ENCODE measurements around the gene TCN2.

TCN2 gene

DNA sequence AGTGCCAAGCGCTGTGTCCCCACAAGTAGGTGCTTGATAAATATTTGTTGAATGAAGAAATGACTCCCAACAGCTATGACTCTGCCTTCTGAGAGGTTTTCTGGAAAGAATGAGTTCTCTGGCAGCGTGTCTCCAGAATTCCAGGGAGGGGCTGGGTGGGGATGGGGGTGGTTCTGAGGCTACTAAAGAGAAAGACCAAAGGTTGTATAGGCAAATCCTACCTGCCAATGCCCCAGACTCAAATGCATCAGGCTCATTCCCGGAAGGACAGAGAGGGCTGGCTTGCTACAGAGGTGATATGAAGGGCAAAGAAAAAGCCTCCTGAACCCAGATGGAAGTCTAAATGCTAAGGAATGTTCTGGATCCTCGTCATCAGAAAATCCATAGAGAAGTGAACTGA lies 58.8 kb downstream of the TCN2 start:
- TF ChIP-seq, protein P1, sequence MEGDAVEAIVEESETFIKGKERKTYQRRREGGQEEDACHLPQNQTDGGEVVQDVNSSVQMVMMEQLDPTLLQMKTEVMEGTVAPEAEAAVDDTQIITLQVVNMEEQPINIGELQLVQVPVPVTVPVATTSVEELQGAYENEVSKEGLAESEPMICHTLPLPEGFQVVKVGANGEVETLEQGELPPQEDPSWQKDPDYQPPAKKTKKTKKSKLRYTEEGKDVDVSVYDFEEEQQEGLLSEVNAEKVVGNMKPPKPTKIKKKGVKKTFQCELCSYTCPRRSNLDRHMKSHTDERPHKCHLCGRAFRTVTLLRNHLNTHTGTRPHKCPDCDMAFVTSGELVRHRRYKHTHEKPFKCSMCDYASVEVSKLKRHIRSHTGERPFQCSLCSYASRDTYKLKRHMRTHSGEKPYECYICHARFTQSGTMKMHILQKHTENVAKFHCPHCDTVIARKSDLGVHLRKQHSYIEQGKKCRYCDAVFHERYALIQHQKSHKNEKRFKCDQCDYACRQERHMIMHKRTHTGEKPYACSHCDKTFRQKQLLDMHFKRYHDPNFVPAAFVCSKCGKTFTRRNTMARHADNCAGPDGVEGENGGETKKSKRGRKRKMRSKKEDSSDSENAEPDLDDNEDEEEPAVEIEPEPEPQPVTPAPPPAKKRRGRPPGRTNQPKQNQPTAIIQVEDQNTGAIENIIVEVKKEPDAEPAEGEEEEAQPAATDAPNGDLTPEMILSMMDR (IDR thresholded peaks at IDR 0.05; ENCODE audit: low read depth, low read length) = no peak
- DNase-seq (ENCODE audit: low read depth, low spot score) = no peak
- in situ Hi-C loops (cut with HindIII; ENCODE audit: low sequenced_read_pairs) = no loop called here
- no peak overlapping the region for H3K4me3 ChIP-seq (ENCODE audit: low read depth, low read length)

DNA sequence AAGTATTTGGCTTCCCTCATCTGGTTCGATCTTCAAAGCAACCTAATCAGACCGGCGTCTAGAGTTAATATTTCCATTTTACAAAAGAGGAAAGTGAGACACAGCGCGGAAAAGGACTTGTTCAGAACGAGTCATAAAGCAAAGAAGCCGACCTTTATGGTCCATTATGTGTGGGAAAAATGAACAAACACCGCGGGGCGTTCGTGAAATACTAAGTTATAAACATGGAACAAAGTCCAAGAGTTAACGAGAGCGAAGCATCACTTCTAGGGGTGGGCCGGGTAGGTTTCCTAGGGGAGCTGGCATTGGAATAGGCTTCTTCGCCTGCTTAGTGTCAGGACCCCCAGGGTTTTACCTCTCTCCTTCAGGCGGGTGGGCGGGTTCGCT lies 60.1 kb downstream of the TCN2 start:
- in situ Hi-C loops (cut with HindIII; ENCODE audit: low sequenced_read_pairs) = no loop called here
- H3K4me3 ChIP-seq (ENCODE audit: low read depth, low read length) = peak overlapping the region; percentile 84
- TF ChIP-seq, protein P1 (IDR thresholded peaks at IDR 0.05; ENCODE audit: low read depth, low read length) = no peak
- peak; percentile 13 for DNase-seq (ENCODE audit: low read depth, low spot score)

DNA sequence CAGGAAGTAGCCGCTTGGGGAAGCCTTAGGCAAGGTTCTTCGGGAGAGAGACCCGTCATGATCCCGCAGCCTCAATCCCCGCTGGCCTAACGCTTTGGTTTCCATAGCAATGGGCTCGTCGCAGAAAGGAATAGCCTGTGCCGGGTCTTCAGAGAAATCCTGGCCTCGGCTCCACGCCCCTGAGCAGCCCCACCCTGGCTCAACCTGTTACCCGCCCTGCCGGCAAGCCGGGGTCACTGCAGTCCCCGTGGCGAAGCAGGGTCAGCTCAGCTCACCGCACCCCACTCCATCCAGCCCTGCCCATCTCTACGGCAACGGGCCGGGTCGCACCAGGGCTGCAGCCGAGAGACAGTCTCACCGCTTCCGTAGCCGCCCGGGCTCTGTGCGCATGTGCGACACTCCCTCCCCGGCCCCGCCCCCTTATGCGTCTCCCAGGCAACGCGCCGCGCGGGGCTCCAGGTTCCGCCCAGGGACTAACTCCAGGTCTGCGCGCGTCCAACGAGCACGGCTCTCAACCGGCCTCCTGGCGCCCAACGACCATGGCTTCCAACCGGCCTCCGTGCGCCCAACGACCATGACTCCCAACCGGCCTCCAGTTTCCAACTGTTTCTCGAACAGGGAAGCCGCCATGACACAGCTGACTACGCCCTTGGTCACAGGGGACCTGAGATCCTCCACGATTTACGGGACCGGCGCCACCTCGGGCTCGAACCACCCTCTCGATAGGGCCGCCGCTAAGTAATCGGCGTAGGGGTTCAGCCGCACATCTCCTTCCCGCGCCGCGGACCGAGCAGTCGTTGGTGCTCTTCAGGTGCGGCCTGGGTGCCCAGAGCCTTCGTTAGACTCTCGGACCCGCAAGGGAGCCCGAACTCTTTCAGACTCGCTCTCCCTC lies 60.8 kb downstream of the TCN2 start, which contains the start of gene DUSP18:
TSS of gene DUSP18 (minus strand) at position 382 of the 892 bp plus-strand sequence. CDS start 3,872 bp downstream, outside the sequence.
- in situ Hi-C loops (cut with HindIII; ENCODE audit: low sequenced_read_pairs) = no loop called here
- H3K4me3 ChIP-seq (ENCODE audit: low read depth, low read length) = peak within 1 kb of the TSS; percentile 84
- DNase-seq (ENCODE audit: low read depth, low spot score) = peak; percentile 91
- TF ChIP-seq, protein P1 (IDR thresholded peaks at IDR 0.05; ENCODE audit: low read depth, low read length) = peak; percentile 38

DNA sequence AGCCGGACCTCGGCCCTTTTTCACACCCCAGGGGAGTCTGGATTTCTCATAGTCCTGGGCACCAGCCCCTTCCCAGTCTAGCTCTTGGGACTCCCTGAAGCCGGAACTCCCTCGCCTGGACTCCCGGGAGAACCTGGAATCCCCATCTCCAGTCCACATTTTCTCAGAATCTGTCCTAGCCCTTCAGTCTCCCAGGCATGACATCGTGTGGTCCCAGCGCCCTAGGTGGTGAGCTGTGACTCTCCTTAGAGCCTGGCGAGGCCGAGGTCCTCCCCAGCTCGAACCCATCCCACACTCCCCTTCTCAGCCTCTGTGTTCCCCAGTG lies 61.4 kb downstream of the TCN2 start:
- H3K4me3 ChIP-seq (ENCODE audit: low read depth, low read length) = peak overlapping the region; percentile 84
- TF ChIP-seq, protein P1 (IDR thresholded peaks at IDR 0.05; ENCODE audit: low read depth, low read length) = no peak
- in situ Hi-C loops (cut with HindIII; ENCODE audit: low sequenced_read_pairs) = no loop called here
- DNase-seq (ENCODE audit: low read depth, low spot score) = no peak

DNA sequence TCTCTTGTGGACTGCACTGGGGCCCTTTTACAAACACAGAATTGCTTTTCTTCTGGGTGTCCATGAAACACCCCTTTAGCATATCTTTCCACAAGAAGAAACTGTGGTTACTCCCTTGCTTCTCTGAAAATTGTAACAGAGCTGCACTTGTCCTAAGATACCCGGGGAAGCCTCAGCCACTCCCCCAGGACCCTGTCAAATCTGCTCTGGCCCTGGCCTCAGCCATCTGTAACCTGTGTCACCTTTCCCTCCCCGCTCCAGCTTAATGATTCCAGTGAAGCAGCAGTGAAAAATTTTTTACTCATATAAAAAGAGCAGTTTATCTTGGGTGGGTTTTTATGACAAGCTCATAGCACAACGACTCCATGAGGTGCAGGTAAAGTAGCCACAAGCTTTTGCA lies 64.1 kb downstream of the TCN2 start:
- no peak for DNase-seq (ENCODE audit: low read depth, low spot score)
- in situ Hi-C loops (cut with HindIII; ENCODE audit: low sequenced_read_pairs) = no loop called here
- no peak overlapping the region for H3K4me3 ChIP-seq (ENCODE audit: low read depth, low read length)
- TF ChIP-seq, protein P1 (IDR thresholded peaks at IDR 0.05; ENCODE audit: low read depth, low read length) = no peak

DNA sequence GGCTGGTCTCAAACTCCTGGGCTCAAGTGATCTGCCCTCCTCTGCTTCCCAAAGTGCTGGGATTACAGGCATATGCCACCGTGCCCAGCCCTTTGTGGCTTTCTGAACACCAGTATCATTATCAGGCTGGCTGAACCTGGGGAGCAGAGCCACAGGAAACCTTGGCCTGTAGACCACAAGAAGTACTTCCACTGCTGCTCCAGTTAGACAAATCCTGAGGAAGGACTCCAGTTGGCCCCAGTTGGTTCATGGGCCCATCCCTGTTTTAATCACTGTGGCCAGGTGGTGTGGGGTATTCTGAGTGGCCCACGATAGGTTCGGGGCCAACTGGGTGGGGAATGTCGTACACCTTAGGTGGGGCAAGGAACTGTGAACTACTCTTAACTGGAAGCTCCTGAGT lies 66.2 kb downstream of the TCN2 start:
- in situ Hi-C loops (cut with HindIII; ENCODE audit: low sequenced_read_pairs) = no loop called here
- H3K4me3 ChIP-seq (ENCODE audit: low read depth, low read length) = no peak overlapping the region
- TF ChIP-seq, protein P1 (IDR thresholded peaks at IDR 0.05; ENCODE audit: low read depth, low read length) = no peak
- DNase-seq (ENCODE audit: low read depth, low spot score) = no peak
